Measurements from ENCODE around the gene GLIS2. TPM values are rescaled to one million over a fixed set of nuclear protein-coding genes. Genes with fewer than 3 reads are reported as not detected.
"Not testable (repeated sequence)": the region's sequence is repeated elsewhere in the genome, so short reads cannot be mapped to it uniquely, and the experiment has no call there.

The GLIS2 gene
- total RNA-seq, 1 donor from 2014 or later: 17.4 TPM

DNA sequence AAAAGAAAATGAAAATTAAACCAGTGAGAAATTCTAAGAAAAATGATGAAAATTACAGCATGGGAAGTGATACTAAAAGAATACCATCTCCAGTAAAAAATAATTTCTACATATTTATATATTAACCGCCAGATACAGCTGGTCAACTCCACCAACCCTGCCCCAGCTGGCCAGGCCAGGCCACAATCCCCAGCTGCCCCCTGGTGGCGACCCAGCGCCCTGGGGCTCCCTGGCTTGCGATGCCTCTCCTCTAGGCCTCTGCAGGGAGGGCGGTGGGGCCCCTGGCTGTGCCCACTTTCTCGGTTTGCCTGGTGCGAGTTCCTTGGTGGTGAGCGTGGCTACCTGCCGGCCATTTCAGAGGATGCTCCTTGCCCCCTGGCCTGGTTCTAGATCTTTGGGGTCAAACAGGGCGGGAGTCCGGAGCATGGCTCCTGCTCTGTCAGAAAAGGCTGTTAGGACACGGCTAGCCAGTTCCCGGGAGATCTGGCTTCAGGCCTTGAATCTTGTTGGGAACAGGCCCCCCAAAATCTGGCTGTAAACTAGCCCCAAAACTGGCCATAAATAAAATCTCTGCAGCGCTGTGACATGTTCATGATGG lies 14.5 kb downstream of the GLIS2 start:
- Mint-ChIP-seq H3K4me3 (peak overlapping the region; percentile 56), H3K9me3 (no peaks in the 10 kb centered on the region), H3K36me3 (ENCODE audit: low read depth) (no peaks in the 10 kb centered on the region), H3K27ac (ENCODE audit: unreplicated experiment) (no peak overlapping the region), H3K27me3 (ENCODE audit: low read depth) (no peaks in the 10 kb centered on the region), H3K4me1 (peaks cover 9% of the 10 kb centered on the region)
- TF ChIP-seq CTCF (conservative IDR thresholded peaks at IDR 0.05): peak; percentile 94
- DNase-seq (ENCODE audit: low read depth, low spot score): peak; percentile 86

GRCh38 chr16:4332083-4332482 lies 16.2 kb downstream of the GLIS2 start:
- no peaks in the 10 kb centered on the region for H3K9me3 Mint-ChIP-seq
- H3K4me3 Mint-ChIP-seq: no peak overlapping the region
- peaks cover 4% of the 10 kb centered on the region for H3K36me3 Mint-ChIP-seq (ENCODE audit: low read depth)
- no peak for DNase-seq (ENCODE audit: low read depth, low spot score)
- no peaks in the 10 kb centered on the region for H3K27me3 Mint-ChIP-seq (ENCODE audit: low read depth)
- peaks cover 9% of the 10 kb centered on the region for H3K4me1 Mint-ChIP-seq
- TF ChIP-seq CTCF (conservative IDR thresholded peaks at IDR 0.05): no peak
- no peak overlapping the region for H3K27ac Mint-ChIP-seq (ENCODE audit: unreplicated experiment)

DNA sequence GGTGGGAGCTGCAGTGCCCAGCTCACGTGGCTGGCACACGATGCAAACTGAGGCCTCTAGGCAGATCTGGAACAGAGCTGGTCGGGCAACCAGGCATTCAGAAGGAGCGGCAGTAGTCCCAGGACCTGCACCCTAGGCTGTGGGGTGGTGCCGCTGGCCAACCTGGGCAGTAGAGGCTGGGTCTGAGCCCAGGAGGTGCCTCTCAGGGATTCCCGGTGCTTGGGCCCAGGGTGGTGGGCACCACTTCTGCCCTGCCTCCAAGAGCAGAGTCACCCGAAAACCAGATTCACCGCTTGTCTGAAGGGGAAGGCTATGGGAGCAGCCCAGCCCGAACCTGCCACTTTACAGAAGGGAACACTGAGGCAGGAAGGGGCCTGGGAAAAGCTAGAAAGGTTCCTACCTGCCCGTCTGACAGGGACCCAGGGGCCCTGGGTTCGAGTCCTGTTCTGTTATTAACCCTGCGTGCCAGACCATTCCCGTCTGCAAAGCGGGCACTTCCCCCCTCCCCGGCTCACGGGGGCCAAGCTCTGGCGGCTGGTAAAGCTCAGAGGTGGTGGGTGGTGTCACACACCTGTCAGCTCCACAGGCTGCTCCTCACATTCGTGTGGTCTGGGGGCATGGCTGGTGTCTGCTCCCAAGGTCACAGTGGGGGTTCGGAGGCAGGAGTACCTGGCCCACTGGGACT lies 16.9 kb downstream of the GLIS2 start:
- no peak overlapping the region for H3K4me3 Mint-ChIP-seq
- H3K4me1 Mint-ChIP-seq: peaks cover 9% of the 10 kb centered on the region
- DNase-seq (ENCODE audit: low read depth, low spot score): no peak
- H3K27ac Mint-ChIP-seq (ENCODE audit: unreplicated experiment): no peak overlapping the region
- no peak for TF ChIP-seq CTCF (conservative IDR thresholded peaks at IDR 0.05)
- H3K9me3 Mint-ChIP-seq: no peaks in the 10 kb centered on the region
- peaks cover 4% of the 10 kb centered on the region for H3K36me3 Mint-ChIP-seq (ENCODE audit: low read depth)
- no peaks in the 10 kb centered on the region for H3K27me3 Mint-ChIP-seq (ENCODE audit: low read depth)

GRCh38 chr16:4333308-4333638 lies 17.4 kb downstream of the GLIS2 start:
- H3K9me3 Mint-ChIP-seq: no peaks in the 10 kb centered on the region
- no peak for DNase-seq (ENCODE audit: low read depth, low spot score)
- peaks cover 4% of the 10 kb centered on the region for H3K36me3 Mint-ChIP-seq (ENCODE audit: low read depth)
- peaks cover 7% of the 10 kb centered on the region for H3K4me1 Mint-ChIP-seq
- no peak overlapping the region for H3K27ac Mint-ChIP-seq (ENCODE audit: unreplicated experiment)
- no peak for TF ChIP-seq CTCF (conservative IDR thresholded peaks at IDR 0.05)
- no peaks in the 10 kb centered on the region for H3K27me3 Mint-ChIP-seq (ENCODE audit: low read depth)
- H3K4me3 Mint-ChIP-seq: no peak overlapping the region

DNA sequence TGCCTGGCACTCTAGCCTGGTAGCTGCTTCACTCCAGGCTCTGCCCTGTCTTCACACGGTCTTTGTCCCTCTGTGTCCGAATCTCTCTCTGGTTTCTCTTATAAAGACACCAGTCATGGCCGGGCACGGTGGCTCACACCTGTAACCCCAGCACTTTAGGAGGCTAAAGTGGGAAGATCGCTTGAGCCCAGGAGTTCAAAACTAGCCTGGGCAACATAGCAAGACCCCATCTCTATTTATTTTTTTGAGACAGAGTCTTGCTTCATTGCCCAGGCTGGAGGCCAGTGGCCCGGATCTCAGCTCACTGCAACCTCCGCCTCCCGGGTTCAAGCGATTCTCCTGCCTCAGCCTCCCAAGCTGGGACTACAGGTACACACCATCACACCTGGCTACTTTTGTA lies 17.8 kb downstream of the GLIS2 start:
- not testable (repeated sequence) for H3K4me3 Mint-ChIP-seq; H3K4me1 Mint-ChIP-seq; H3K27ac Mint-ChIP-seq (ENCODE audit: unreplicated experiment); DNase-seq (ENCODE audit: low read depth, low spot score); H3K27me3 Mint-ChIP-seq (ENCODE audit: low read depth); H3K9me3 Mint-ChIP-seq; H3K36me3 Mint-ChIP-seq (ENCODE audit: low read depth)

DNA sequence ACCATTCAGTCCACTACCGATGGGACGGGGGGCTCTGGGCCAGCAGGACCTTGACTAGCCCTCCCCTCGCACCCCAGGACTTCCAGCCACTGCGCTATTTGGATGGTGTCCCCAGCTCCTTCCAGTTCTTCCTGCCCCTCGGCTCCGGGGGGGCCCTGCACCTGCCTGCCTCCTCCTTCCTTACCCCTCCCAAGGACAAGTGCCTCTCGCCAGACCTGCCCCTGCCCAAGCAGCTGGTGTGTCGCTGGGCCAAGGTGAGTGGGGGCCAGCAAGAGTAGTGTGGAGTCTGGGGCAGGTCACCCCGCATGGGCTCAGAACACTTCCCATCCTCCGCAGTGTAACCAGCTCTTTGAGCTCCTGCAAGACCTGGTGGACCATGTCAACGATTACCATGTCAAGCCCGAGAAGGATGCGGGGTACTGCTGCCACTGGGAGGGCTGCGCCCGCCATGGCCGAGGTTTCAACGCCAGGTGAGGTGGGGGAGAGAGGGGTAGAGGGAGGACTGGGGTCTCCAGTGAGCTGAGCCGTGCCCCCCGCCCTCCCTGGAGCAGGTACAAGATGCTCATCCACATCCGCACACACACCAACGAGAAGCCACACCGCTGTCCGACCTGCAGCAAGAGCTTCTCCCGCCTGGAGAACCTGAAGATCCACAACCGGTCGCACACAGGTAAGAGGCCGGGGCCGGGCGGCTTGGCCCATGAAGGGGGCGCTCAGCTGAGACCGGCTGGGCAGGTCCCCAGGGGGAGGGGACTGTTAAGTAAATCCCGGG lies 19.0 kb downstream of the GLIS2 start:
- TF ChIP-seq CTCF (conservative IDR thresholded peaks at IDR 0.05): no peak
- H3K4me3 Mint-ChIP-seq: no peak overlapping the region
- no peaks in the 10 kb centered on the region for H3K9me3 Mint-ChIP-seq
- peaks cover 4% of the 10 kb centered on the region for H3K36me3 Mint-ChIP-seq (ENCODE audit: low read depth)
- H3K27ac Mint-ChIP-seq (ENCODE audit: unreplicated experiment): no peak overlapping the region
- peaks cover under 1% of the 10 kb centered on the region for H3K4me1 Mint-ChIP-seq
- no peak for DNase-seq (ENCODE audit: low read depth, low spot score)
- H3K27me3 Mint-ChIP-seq (ENCODE audit: low read depth): no peaks in the 10 kb centered on the region

Measured in neural crest cell (in vitro differentiated cells).